Colon (tissue), 2 donors: ENCODE measurements around the gene PRODH.
"Not testable (repeated sequence)": the region's sequence is repeated elsewhere in the genome, so short reads cannot be mapped to it uniquely, and the experiment has no call there.

Experiments used
- FAIRE-seq: peaks from 2 replicates; lab custom pipeline; 2012; peaks lifted over from hg19 to GRCh38; lab: Jason Lieb, UNC
- donor health status: control.
- donor health status: control.

PRODH gene

GRCh38 chr22:18935889-18936529 lies at the start of gene PRODH:
TSS of gene PRODH (minus strand) at chr22:18936293. CDS start at chr22:18936287, 6 bp downstream.
- no peak for FAIRE-seq

- no peak for FAIRE-seq
Measured at GRCh38 chr22:18985780-18986179, 49.7 kb upstream of the PRODH start.

- no peak for FAIRE-seq
Measured at GRCh38 chr22:18984564-18984963, 48.5 kb upstream of the PRODH start.

GRCh38 chr22:18983120-18983651 lies 47.1 kb upstream of the PRODH start:
- no peak for FAIRE-seq

GRCh38 chr22:18980829-18981228 lies 44.7 kb upstream of the PRODH start:
- no peak for FAIRE-seq

- no peak for FAIRE-seq
Measured at GRCh38 chr22:18979957-18980356, 43.9 kb upstream of the PRODH start.

GRCh38 chr22:18978506-18978905 lies 42.4 kb upstream of the PRODH start:
- FAIRE-seq, result no peak

GRCh38 chr22:18977824-18978425 lies 41.8 kb upstream of the PRODH start:
- FAIRE-seq, result no peak

- FAIRE-seq, result no peak
Measured at GRCh38 chr22:18976197-18976751, 40.2 kb upstream of the PRODH start.

- FAIRE-seq, result no peak
Measured at GRCh38 chr22:18975434-18976196, 39.5 kb upstream of the PRODH start.

GRCh38 chr22:18974477-18975180 lies 38.5 kb upstream of the PRODH start:
- FAIRE-seq, result no peak

GRCh38 chr22:18973264-18974031 lies 37.4 kb upstream of the PRODH start:
- no peak for FAIRE-seq

GRCh38 chr22:18972591-18972990 lies 36.5 kb upstream of the PRODH start:
- FAIRE-seq, result not testable (repeated sequence)

GRCh38 chr22:18972029-18972428 lies 35.9 kb upstream of the PRODH start:
- FAIRE-seq, result not testable (repeated sequence)

GRCh38 chr22:18971321-18971751 lies 35.2 kb upstream of the PRODH start:
- no peak for FAIRE-seq

GRCh38 chr22:18970948-18971315 lies 34.8 kb upstream of the PRODH start:
- no peak for FAIRE-seq

- no peak for FAIRE-seq
Measured at GRCh38 chr22:18970176-18970947, 34.3 kb upstream of the PRODH start.

GRCh38 chr22:18969158-18969942 lies 33.3 kb upstream of the PRODH start:
- not testable (repeated sequence) for FAIRE-seq

GRCh38 chr22:18968011-18968749 lies 32.1 kb upstream of the PRODH start:
- FAIRE-seq, result no peak
